HepG2 (cell line): ENCODE results near the gene DQX1. TPM values are rescaled to one million over a fixed set of nuclear protein-coding genes. Genes with fewer than 3 reads are reported as not detected.

Experiments used
- ADNP ChIP-seq: sonication (generic); formaldehyde crosslinking; IDR thresholded peaks from 2 replicates; pipeline ENCODE4 v1.4.0; 2020; ENCODE audit warnings: missing genetic modification reagents
- CERS6 ChIP-seq: sonication (generic); formaldehyde crosslinking; IDR thresholded peaks from 2 replicates; pipeline ENCODE4 v1.5.0; 2020; ENCODE audit warnings: missing genetic modification reagents
- HHEX ChIP-seq: IDR thresholded peaks from 2 replicates; pipeline ENCODE4 v1.6.1; 2016; ENCODE audit warnings: control low read depth
- JDP2 ChIP-seq: sonication (generic); formaldehyde crosslinking; IDR thresholded peaks from 2 replicates; pipeline ENCODE4 v1.8.1; 2022; ENCODE audit warnings: missing genetic modification reagents, borderline replicate concordance
- KMT2B ChIP-seq: IDR thresholded peaks from 2 replicates; pipeline ENCODE4 v1.6.1; 2016; ENCODE audit warnings: missing genetic modification reagents, missing compliant biosample characterization
- MAF1 ChIP-seq: sonication (generic); formaldehyde crosslinking; IDR thresholded peaks from 2 replicates; pipeline ENCODE4 v1.5.0; 2020; ENCODE audit warnings: missing genetic modification reagents, borderline replicate concordance
- MBD4 ChIP-seq: IDR thresholded peaks from 2 replicates; pipeline ENCODE4 v1.6.1; 2012; ENCODE audit warnings: low read length, inconsistent platforms, borderline replicate concordance
- PHB2 ChIP-seq: fragments of 450-650 bp; IDR thresholded peaks from 2 replicates; pipeline ENCODE4 v1.6.1; 2018; ENCODE audit not compliant: partially characterized antibody
- SMAD3 ChIP-seq: sonication (generic); formaldehyde crosslinking; IDR thresholded peaks from 2 replicates; pipeline ENCODE4 v1.4.0; 2020; ENCODE audit warnings: missing genetic modification reagents
- TARDBP ChIP-seq: sonication (generic); formaldehyde crosslinking; IDR thresholded peaks from 2 replicates; pipeline ENCODE4 v1.8.0; 2022; ENCODE audit warnings: mild to moderate bottlenecking, missing genetic modification reagents
- ZFP37 ChIP-seq: sonication (generic); formaldehyde crosslinking; IDR thresholded peaks from 2 replicates; pipeline ENCODE4 v1.4.0; 2020; ENCODE audit warnings: missing genetic modification reagents, borderline replicate concordance
- ZNF674 ChIP-seq: sonication (generic); formaldehyde crosslinking; IDR thresholded peaks from 2 replicates; pipeline ENCODE4 v1.5.0; 2020; ENCODE audit warnings: low read depth, mild to moderate bottlenecking, missing genetic modification reagents
- ZNF678 ChIP-seq: sonication (generic); formaldehyde crosslinking; IDR thresholded peaks from 2 replicates; pipeline ENCODE4 v1.4.0; 2020; ENCODE audit warnings: mild to moderate bottlenecking, missing genetic modification reagents
- ZNF703 ChIP-seq: sonication (generic); formaldehyde crosslinking; IDR thresholded peaks from 2 replicates; pipeline ENCODE4 v1.5.1; 2020; ENCODE audit warnings: missing genetic modification reagents, mild to moderate bottlenecking, moderate library complexity, borderline replicate concordance
- polyA plus RNA-seq, 8 experiments: library from polyadenylated mRNA; depleted of rRNA in 3 of 8; stranded (reverse) in 7 of 8; unstranded in 1 of 8; fragments of >200 nt; fragmentation: Illumina TruSeq in 4 of 8; extraction: Trizol in 4 of 8; gene quantifications; 2 replicates each; pipeline versions ENCODE4 v1.2.1 to v1.2.3, GENCODE V29; 2011 to 2016; ENCODE audit warnings: low read depth in 4 of 8, missing spikeins in 1 of 8, mixed read lengths in 1 of 8; ENCODE audit not compliant: insufficient read depth in 1 of 8
- total RNA-seq, 5 experiments: library from RNA; depleted of rRNA; stranded (reverse); fragments of >200 nt; fragmentation: Illumina TruSeq; extraction: Trizol; gene quantifications; 2 replicates each; pipeline ENCODE4 v1.2.3, GENCODE V29; 2016; ENCODE audit warnings: low read depth in 1 of 5
- TF ChIP-seq, protein P1 (sequence below): IDR thresholded peaks from 2 replicates; pipeline ENCODE4 v1.6.1; 2016; ENCODE audit warnings: low read depth, control low read depth
- TF ChIP-seq, protein P2 (sequence below): sonication (generic); formaldehyde crosslinking; IDR thresholded peaks from 2 replicates; pipeline ENCODE4 v1.4.0; 2020; ENCODE audit warnings: missing genetic modification reagents, borderline replicate concordance
- TF ChIP-seq, protein P3 (sequence below): sonication (generic); formaldehyde crosslinking; IDR thresholded peaks from 2 replicates; pipeline ENCODE4 v1.4.0; 2020; ENCODE audit warnings: mild to moderate bottlenecking, missing genetic modification reagents

DQX1 gene
- total and polyA plus RNA-seq, 2 of the 13 experiments (the other 11 are each of a cell fraction or from before 2014, with no cell fraction given), result 27.6 to 89.8 TPM

DNA sequence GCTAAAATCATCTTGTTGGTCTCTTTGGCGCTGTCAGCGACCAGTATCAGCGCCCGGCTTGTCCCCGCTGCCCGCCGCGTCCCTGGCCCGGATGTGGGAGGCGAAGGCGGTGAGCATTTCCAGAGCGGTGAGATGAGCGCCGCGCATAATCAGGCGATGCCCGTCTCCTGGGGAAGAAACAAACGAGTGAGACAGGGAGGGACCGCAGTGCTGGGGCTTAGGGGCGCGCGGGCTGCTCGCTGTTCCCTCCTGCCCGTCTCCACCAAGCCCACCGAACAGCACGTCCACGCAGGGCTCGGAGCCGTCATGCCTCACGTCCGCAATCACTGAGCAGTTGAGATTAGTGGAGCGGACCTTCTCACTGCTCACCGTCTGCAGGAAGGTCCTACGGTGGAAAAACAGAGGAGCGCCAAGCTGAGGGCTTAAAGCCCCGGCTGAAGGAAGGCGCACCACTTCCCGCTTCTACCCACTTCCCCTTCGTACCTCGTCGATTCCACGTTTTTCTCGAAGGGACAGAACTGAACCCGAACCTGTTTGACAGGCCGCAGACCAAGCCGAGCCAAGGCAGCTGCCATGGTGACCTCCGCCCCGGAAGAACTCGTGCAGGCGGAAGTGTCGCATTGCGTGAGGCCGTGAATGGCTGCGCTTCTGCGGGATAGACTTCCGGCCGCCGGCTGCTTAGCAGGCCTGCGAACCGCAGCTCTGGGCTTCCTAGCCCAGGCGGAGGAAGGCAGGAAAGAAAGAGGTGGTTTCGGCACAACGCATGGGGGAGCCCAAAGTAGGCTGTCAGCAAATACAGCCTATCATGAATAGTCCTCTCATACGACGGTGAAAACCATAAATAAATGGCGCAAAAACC is 53.7 kb downstream of the DQX1 start, which contains the start of gene MRPL53 (continued):
- TF ChIP-seq, protein P1, sequence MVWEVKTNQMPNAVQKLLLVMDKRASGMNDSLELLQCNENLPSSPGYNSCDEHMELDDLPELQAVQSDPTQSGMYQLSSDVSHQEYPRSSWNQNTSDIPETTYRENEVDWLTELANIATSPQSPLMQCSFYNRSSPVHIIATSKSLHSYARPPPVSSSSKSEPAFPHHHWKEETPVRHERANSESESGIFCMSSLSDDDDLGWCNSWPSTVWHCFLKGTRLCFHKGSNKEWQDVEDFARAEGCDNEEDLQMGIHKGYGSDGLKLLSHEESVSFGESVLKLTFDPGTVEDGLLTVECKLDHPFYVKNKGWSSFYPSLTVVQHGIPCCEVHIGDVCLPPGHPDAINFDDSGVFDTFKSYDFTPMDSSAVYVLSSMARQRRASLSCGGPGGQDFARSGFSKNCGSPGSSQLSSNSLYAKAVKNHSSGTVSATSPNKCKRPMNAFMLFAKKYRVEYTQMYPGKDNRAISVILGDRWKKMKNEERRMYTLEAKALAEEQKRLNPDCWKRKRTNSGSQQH (CRISPR knock-in tag), result peak; percentile 99
- TF ChIP-seq JDP2 (CRISPR knock-in tag) (no peak; the same call in 1 of the 2 replicates), TARDBP (CRISPR knock-in tag) (peak; percentile 99), PHB2 (no peak), CERS6 (CRISPR knock-in tag) (peak; percentile 36; the same call in 1 of the 2 replicates), MBD4 (no peak), ADNP (CRISPR knock-in tag) (no peak), ZNF678 (0 out of 2 replicates have a peak, but pooled peaks have one; percentile 83), ZNF703 (CRISPR knock-in tag) (no peak; the same call in 1 of the 2 replicates), HHEX (CRISPR knock-in tag) (no peak), SMAD3 (peak; percentile 82), ZNF674 (CRISPR knock-in tag) (0 out of 2 replicates have a peak, but pooled peaks have one; percentile 34), KMT2B (peak; percentile 96), MAF1 (CRISPR knock-in tag) (peak; percentile 94), ZFP37 (CRISPR knock-in tag) (peak; percentile 85; the same call in 1 of the 2 replicates)
- TF ChIP-seq, protein P2, sequence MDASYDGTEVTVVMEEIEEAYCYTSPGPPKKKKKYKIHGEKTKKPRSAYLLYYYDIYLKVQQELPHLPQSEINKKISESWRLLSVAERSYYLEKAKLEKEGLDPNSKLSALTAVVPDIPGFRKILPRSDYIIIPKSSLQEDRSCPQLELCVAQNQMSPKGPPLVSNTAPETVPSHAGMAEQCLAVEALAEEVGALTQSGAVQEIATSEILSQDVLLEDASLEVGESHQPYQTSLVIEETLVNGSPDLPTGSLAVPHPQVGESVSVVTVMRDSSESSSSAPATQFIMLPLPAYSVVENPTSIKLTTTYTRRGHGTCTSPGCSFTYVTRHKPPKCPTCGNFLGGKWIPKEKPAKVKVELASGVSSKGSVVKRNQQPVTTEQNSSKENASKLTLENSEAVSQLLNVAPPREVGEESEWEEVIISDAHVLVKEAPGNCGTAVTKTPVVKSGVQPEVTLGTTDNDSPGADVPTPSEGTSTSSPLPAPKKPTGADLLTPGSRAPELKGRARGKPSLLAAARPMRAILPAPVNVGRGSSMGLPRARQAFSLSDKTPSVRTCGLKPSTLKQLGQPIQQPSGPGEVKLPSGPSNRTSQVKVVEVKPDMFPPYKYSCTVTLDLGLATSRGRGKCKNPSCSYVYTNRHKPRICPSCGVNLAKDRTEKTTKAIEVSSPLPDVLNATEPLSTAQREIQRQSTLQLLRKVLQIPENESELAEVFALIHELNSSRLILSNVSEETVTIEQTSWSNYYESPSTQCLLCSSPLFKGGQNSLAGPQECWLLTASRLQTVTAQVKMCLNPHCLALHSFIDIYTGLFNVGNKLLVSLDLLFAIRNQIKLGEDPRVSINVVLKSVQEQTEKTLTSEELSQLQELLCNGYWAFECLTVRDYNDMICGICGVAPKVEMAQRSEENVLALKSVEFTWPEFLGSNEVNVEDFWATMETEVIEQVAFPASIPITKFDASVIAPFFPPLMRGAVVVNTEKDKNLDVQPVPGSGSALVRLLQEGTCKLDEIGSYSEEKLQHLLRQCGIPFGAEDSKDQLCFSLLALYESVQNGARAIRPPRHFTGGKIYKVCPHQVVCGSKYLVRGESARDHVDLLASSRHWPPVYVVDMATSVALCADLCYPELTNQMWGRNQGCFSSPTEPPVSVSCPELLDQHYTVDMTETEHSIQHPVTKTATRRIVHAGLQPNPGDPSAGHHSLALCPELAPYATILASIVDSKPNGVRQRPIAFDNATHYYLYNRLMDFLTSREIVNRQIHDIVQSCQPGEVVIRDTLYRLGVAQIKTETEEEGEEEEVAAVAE (CRISPR knock-in tag), result peak; percentile 95
- TF ChIP-seq, protein P3, sequence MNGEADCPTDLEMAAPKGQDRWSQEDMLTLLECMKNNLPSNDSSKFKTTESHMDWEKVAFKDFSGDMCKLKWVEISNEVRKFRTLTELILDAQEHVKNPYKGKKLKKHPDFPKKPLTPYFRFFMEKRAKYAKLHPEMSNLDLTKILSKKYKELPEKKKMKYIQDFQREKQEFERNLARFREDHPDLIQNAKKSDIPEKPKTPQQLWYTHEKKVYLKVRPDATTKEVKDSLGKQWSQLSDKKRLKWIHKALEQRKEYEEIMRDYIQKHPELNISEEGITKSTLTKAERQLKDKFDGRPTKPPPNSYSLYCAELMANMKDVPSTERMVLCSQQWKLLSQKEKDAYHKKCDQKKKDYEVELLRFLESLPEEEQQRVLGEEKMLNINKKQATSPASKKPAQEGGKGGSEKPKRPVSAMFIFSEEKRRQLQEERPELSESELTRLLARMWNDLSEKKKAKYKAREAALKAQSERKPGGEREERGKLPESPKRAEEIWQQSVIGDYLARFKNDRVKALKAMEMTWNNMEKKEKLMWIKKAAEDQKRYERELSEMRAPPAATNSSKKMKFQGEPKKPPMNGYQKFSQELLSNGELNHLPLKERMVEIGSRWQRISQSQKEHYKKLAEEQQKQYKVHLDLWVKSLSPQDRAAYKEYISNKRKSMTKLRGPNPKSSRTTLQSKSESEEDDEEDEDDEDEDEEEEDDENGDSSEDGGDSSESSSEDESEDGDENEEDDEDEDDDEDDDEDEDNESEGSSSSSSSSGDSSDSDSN, result peak; percentile 97
